Astrocyte (in vitro differentiated cells and primary cell): ENCODE results near the gene COL23A1.

Source experiments
- EZH2 ChIP-seq: IDR thresholded peaks from 2 replicates; pipeline ENCODE4 v1.6.1; 2012; ENCODE audit warnings: mild to moderate bottlenecking, low read length, inconsistent platforms; ENCODE audit not compliant: insufficient read depth
- TF ChIP-seq, protein P1 (sequence below): IDR thresholded peaks from 2 replicates; pipeline ENCODE4 v1.5.1; 2011; ENCODE audit warnings: low read depth, mild to moderate bottlenecking, inconsistent platforms, low read length, moderate library complexity; ENCODE audit not compliant: insufficient read depth

DNA sequence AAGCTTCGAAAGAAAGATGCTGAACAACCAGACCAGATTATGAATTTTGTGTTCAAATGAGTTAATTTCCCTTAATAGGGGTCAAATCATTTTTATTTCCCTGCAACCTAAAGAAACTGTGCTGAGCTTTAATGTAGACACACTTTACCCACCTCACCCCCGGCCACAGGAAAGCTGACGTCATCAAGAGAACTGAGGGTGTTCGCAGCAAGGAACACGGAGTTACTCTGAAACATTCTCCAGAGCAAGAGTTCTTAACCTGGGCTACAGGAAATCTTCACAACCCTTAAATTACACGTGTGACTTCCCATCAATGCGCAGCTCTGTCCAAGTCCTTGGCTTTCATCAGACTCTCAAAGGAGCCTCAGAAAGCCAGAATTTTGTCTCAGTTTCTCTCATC, 116.3 kb downstream of the COL23A1 start:
- TF ChIP-seq, protein P1, sequence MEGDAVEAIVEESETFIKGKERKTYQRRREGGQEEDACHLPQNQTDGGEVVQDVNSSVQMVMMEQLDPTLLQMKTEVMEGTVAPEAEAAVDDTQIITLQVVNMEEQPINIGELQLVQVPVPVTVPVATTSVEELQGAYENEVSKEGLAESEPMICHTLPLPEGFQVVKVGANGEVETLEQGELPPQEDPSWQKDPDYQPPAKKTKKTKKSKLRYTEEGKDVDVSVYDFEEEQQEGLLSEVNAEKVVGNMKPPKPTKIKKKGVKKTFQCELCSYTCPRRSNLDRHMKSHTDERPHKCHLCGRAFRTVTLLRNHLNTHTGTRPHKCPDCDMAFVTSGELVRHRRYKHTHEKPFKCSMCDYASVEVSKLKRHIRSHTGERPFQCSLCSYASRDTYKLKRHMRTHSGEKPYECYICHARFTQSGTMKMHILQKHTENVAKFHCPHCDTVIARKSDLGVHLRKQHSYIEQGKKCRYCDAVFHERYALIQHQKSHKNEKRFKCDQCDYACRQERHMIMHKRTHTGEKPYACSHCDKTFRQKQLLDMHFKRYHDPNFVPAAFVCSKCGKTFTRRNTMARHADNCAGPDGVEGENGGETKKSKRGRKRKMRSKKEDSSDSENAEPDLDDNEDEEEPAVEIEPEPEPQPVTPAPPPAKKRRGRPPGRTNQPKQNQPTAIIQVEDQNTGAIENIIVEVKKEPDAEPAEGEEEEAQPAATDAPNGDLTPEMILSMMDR: no peak
- TF ChIP-seq EZH2: no peak
